ENCODE results near the gene NPM1.
"Not testable (repeated sequence)": the region's sequence is repeated elsewhere in the genome, so short reads cannot be mapped to it uniquely, and the experiment has no call there.

NPM1 gene

DNA sequence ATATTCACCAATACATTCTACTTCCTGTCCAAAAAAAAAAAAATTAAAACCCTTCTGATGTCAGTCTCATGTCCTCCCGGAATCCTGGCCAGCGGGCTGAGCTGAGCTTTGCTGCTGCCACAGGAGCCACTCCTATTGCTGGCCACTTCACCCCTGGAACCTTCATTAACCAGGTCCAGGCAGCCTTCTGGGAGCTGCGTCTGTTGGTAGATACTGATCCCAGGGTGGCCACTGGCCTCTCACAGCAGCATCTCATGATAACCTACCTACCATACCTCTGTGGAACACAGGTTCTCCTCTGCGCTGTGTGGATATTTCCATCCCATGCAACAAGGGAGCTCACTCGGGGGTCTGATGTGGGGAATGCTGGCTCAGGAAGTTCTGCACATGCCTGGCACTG is 21.0 kb upstream of the NPM1 start:
- TF ChIP-seq, protein P1, sequence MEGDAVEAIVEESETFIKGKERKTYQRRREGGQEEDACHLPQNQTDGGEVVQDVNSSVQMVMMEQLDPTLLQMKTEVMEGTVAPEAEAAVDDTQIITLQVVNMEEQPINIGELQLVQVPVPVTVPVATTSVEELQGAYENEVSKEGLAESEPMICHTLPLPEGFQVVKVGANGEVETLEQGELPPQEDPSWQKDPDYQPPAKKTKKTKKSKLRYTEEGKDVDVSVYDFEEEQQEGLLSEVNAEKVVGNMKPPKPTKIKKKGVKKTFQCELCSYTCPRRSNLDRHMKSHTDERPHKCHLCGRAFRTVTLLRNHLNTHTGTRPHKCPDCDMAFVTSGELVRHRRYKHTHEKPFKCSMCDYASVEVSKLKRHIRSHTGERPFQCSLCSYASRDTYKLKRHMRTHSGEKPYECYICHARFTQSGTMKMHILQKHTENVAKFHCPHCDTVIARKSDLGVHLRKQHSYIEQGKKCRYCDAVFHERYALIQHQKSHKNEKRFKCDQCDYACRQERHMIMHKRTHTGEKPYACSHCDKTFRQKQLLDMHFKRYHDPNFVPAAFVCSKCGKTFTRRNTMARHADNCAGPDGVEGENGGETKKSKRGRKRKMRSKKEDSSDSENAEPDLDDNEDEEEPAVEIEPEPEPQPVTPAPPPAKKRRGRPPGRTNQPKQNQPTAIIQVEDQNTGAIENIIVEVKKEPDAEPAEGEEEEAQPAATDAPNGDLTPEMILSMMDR (IDR thresholded peaks at IDR 0.05; ENCODE audit: low read depth, low read length, missing control alignments) = no peak
- in situ Hi-C loops (cut with HindIII; ENCODE audit: low pct_ligation_motif_present, low sequenced_read_pairs) = no loop called here
- Histone ChIP-seq H3K27me3 (replicated peaks) (no peaks in the 10 kb centered on the region), H3K27ac (no peak overlapping the region), H3K36me3 (replicated peaks) (no peaks in the 10 kb centered on the region), H3K4me3 (ENCODE audit: low read depth, low read length) (no peak overlapping the region)
- DNase-seq = no peak

DNA sequence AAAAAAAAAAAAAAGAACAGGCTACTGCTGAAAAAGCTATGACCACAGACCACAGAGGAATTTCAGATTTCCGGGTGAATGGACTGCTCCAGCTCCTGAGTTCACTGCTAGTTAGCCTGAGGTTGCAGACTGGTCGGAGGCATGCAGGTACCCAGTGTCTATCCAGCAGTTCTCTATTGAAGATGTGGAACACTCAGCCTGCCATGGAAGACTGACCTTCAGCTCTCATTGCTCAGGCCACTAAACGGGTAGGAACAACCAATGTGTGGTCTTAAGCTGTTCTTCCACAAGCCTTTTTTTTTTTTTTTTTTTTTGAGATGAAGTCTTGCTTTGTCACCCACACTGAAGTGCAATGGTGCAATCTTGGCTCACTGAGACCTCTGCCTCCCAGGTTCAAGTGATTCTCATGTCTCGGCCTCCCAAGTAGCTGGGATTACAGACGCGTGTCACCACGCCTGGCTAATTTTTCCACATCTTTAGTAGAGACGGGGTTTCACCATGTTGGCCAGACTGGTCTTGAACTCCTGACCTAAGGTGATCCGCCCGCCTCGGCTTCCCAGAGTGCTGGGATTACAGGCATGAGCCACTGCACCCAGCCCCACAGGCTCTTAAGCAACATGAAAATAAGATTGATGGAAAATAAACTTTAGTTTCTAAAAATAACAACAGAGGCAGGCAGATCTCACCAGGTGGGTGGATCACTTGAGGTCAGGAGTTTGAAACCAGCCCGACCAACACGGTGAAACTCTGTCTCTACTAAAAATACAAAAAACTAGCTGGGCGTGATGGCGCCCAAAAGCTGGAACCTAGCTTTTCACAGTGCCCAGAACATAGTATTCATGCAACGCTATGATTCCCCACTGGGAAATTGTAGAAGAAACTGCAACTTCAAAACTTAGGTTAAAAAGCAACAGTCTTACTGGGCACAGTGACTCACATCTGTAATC is 20.0 kb upstream of the NPM1 start:
- no peaks in the 10 kb centered on the region for H3K27me3 ChIP-seq (replicated peaks)

DNA sequence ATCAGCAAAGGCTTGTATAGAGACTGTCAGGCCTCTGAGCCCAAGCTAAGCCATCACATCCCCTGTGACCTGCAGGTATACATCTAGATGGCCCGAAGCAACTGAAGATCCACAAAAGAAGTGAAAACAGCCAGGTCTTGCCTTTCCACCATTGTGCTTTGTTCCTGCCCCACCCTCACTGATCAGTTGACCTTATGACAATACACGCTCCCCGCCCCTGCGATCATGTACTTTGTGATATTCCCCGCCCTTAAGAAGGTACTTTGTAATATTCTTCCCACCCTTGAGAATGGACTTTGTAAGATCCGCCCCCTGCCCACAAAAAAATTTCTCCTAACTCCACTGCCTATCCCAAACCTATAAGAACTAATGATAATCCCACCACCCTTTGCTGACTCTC is 18.6 kb upstream of the NPM1 start:
- in situ Hi-C loops (cut with HindIII; ENCODE audit: low pct_ligation_motif_present, low sequenced_read_pairs) = no loop called here
- Histone ChIP-seq H3K36me3 (replicated peaks) (no peaks in the 10 kb centered on the region), H3K4me3 (ENCODE audit: low read depth, low read length) (no peak overlapping the region), H3K27ac (no peak overlapping the region), H3K27me3 (replicated peaks) (no peaks in the 10 kb centered on the region)
- TF ChIP-seq, protein P1 (IDR thresholded peaks at IDR 0.05; ENCODE audit: low read depth, low read length, missing control alignments) = no peak
- DNase-seq = no peak

More for the DNA sequence above, 20.0 kb upstream of the NPM1 start:
- peak; percentile 90 for DNase-seq
- no peak overlapping the region for H3K4me3 ChIP-seq (ENCODE audit: low read depth, low read length)
- TF ChIP-seq, protein P1 (IDR thresholded peaks at IDR 0.05; ENCODE audit: low read depth, low read length, missing control alignments) = no peak
- H3K27ac ChIP-seq = no peak overlapping the region
- H3K36me3 ChIP-seq (replicated peaks) = no peaks in the 10 kb centered on the region
- in situ Hi-C loops (cut with HindIII; ENCODE audit: low pct_ligation_motif_present, low sequenced_read_pairs) = no loop called here

DNA sequence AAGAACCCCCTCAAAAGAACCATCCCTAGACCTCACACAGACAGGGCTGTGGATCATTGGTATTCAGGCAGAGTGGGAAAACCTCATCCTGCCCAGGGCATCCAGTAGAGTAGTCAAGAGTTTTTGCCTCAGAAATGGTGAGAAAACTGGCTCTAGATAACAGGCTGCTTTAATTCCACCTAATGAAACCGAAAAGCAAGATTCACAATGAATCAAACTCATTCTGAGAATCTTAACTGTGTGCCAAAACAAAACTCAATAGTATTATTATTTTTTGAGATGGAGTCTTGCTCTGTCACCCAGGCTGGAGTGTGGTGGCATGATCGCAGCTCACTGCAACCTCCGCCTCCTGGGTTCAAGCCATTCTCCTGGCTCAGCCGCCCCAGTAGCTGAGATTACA is 17.8 kb upstream of the NPM1 start:
- Histone ChIP-seq H3K36me3 (replicated peaks) (no peaks in the 10 kb centered on the region), H3K27ac (no peak overlapping the region), H3K4me3 (ENCODE audit: low read depth, low read length) (no peak overlapping the region), H3K27me3 (replicated peaks) (no peaks in the 10 kb centered on the region)
- DNase-seq = no peak
- TF ChIP-seq, protein P1 (IDR thresholded peaks at IDR 0.05; ENCODE audit: low read depth, low read length, missing control alignments) = no peak
- in situ Hi-C loops (cut with HindIII; ENCODE audit: low pct_ligation_motif_present, low sequenced_read_pairs) = no loop called here

DNA sequence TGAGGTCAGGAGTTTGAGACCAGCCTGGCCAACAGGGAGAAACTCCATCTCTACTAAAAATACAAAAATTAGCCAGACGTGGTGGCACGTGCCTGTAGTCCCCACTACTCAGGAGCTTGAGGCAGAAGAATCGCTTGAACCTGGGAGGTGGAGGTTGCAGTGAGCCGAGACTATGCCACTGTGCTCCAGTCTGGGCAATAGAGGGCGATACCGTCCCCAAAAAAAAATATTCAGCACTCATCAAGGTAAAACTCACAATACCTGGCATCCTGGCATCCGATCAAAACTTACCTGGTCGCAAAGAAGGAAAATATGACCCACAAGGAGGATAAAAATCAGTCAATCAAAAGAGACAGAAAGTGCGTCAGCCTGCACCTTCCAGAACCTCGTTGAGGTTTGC is 16.8 kb upstream of the NPM1 start:
- DNase-seq; in situ Hi-C loops (cut with HindIII; ENCODE audit: low pct_ligation_motif_present, low sequenced_read_pairs); H3K27me3 ChIP-seq (replicated peaks); H3K4me3 ChIP-seq (ENCODE audit: low read depth, low read length); H3K36me3 ChIP-seq (replicated peaks); H3K27ac ChIP-seq: not testable (repeated sequence)
- TF ChIP-seq, protein P1 (IDR thresholded peaks at IDR 0.05; ENCODE audit: low read depth, low read length, missing control alignments) = peak; percentile 33
